ENCODE data around the gene CPN2.
A peak's percentile ranks its signal among the peaks of the same experiment; 100 is the strongest.

The CPN2 gene

GRCh38 chr3:194351952-194352536 is 916 bp upstream of the CPN2 start:
- no peak for DNase-seq

GRCh38 chr3:194350726-194351071 is 429 bp downstream of the CPN2 start:
- no peak for DNase-seq

- no peak for DNase-seq
Observed at GRCh38 chr3:194348354-194348753, 2.8 kb downstream of the CPN2 start.

GRCh38 chr3:194346621-194347020 is 4.5 kb downstream of the CPN2 start:
- no peak for DNase-seq

GRCh38 chr3:194346035-194346434 is 5.1 kb downstream of the CPN2 start:
- no peak for DNase-seq

- peak; percentile 10 for DNase-seq
Observed at GRCh38 chr3:194344012-194344411, 7.1 kb downstream of the CPN2 start.

- DNase-seq = no peak
Observed at GRCh38 chr3:194343561-194343893, 7.6 kb downstream of the CPN2 start.

- DNase-seq = no peak
Observed at GRCh38 chr3:194342861-194343560, 8.1 kb downstream of the CPN2 start.

- no peak for DNase-seq
Observed at GRCh38 chr3:194340757-194341400, 10.2 kb downstream of the CPN2 start.

- no peak for DNase-seq
Observed at GRCh38 chr3:194339840-194340239, 11.3 kb downstream of the CPN2 start.

- no peak for DNase-seq
Observed at GRCh38 chr3:194339356-194339755, 11.8 kb downstream of the CPN2 start.

GRCh38 chr3:194337965-194338753 is 13.0 kb downstream of the CPN2 start:
- no peak for DNase-seq

GRCh38 chr3:194336601-194337355 is 14.3 kb downstream of the CPN2 start:
- DNase-seq = no peak

GRCh38 chr3:194333981-194334320 is 17.2 kb downstream of the CPN2 start:
- DNase-seq = no peak

GRCh38 chr3:194333212-194333980 is 17.7 kb downstream of the CPN2 start:
- no peak for DNase-seq

- no peak for DNase-seq
Observed at GRCh38 chr3:194332858-194333211, 18.3 kb downstream of the CPN2 start.

GRCh38 chr3:194330579-194330978 is 20.5 kb downstream of the CPN2 start:
- DNase-seq = no peak

GRCh38 chr3:194330160-194330559 is 21.0 kb downstream of the CPN2 start:
- DNase-seq = no peak

- no peak for DNase-seq
Observed at GRCh38 chr3:194329583-194329965, 21.6 kb downstream of the CPN2 start.

GRCh38 chr3:194328942-194329582 is 22.1 kb downstream of the CPN2 start:
- DNase-seq = no peak

- no peak for DNase-seq
Observed at GRCh38 chr3:194328053-194328657, 23.0 kb downstream of the CPN2 start.

Data from NCI-H526 treated with DMSO at 0.1 percent for 48 hours (cell line).